Ishikawa (cell line): ENCODE results near the gene MAML2.
A peak's percentile ranks its signal among the peaks of the same experiment; 100 is the strongest.

ENCODE experiments used
- CEBPB ChIP-seq: IDR thresholded peaks from 2 replicates; pipeline ENCODE4 v1.6.1; 2012
- CREB1 ChIP-seq: IDR thresholded peaks from 2 replicates; pipeline ENCODE4 v1.6.1; 2012; ENCODE audit warnings: low read depth
- EGR1 ChIP-seq: IDR thresholded peaks from 2 replicates; pipeline ENCODE4 v1.6.1; 2012
- EP300 ChIP-seq: IDR thresholded peaks from 2 replicates; pipeline ENCODE4 v1.6.1; 2012; ENCODE audit warnings: borderline replicate concordance
- FOXM1 ChIP-seq: IDR thresholded peaks from 2 replicates; pipeline ENCODE4 v1.6.1; 2012; ENCODE audit warnings: low read depth, borderline replicate concordance
- NFIC ChIP-seq: IDR thresholded peaks from 2 replicates; pipeline ENCODE4 v1.6.1; 2012
- RAD21 ChIP-seq: IDR thresholded peaks from 2 replicates; pipeline ENCODE4 v1.6.1; 2012; ENCODE audit warnings: low read depth
- TAF1 ChIP-seq: IDR thresholded peaks from 2 replicates; pipeline ENCODE4 v1.6.1; 2012; ENCODE audit warnings: low read depth, mild to moderate bottlenecking
- TCF12 ChIP-seq: IDR thresholded peaks from 2 replicates; pipeline ENCODE4 v1.6.1; 2012; ENCODE audit warnings: low read depth
- TEAD4 ChIP-seq: IDR thresholded peaks from 2 replicates; pipeline ENCODE4 v1.6.1; 2012
- YY1 ChIP-seq: IDR thresholded peaks from 2 replicates; pipeline ENCODE4 v1.6.1; 2012; ENCODE audit warnings: low read depth
- ZBTB7A ChIP-seq: IDR thresholded peaks from 2 replicates; pipeline ENCODE4 v1.6.1; 2012; ENCODE audit warnings: low read depth
- TF ChIP-seq, protein P1 (sequence below): IDR thresholded peaks from 2 replicates; pipeline ENCODE4 v1.6.1; 2012; ENCODE audit warnings: low read depth, mild to moderate bottlenecking
- TF ChIP-seq, protein P2 (sequence below): IDR thresholded peaks from 2 replicates; pipeline ENCODE4 v1.6.1; 2012
- TF ChIP-seq, protein P3 (sequence below): IDR thresholded peaks from 2 replicates; pipeline ENCODE4 v1.6.1; 2012

The MAML2 gene

DNA sequence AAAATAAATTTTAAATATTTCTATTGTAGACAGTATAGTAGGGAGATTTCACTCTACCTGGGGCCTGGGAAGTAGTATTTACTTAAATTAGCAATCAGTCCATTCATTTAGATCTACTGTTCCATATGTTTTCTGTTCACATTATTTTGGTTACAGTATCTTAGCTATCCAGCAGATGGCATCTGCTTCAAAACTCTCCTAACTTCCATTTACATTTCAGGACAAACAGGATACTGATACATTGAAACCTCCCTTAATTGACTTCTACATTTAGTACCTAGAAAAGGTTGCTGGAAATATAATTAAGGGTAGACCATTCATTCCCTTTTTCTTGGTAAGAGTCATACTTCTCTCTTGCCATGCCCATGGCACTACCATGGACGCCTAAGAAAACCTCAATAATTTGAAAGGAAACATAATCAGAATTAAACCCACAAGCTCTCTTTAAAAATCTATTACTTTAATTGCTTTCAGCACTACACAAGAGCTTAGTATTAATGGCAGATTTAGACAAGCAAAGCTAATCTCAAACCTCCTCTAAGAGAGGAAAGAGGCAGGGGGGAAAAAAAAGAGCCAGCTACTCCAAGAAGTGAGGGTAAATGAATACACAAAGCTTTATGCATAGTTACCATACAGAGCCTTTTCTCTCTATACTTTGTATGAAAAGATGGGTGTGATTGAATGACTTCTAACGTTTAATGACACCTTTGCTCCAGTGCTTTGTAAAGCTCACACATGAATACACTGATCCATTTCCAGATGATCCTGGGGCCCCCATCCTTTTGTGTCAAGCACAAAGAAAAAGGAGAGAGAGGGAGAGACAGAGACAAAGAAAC is 287.9 kb downstream of the MAML2 start:
- TF ChIP-seq YY1 = no peak
- peak; percentile 71 for TF ChIP-seq RAD21

DNA sequence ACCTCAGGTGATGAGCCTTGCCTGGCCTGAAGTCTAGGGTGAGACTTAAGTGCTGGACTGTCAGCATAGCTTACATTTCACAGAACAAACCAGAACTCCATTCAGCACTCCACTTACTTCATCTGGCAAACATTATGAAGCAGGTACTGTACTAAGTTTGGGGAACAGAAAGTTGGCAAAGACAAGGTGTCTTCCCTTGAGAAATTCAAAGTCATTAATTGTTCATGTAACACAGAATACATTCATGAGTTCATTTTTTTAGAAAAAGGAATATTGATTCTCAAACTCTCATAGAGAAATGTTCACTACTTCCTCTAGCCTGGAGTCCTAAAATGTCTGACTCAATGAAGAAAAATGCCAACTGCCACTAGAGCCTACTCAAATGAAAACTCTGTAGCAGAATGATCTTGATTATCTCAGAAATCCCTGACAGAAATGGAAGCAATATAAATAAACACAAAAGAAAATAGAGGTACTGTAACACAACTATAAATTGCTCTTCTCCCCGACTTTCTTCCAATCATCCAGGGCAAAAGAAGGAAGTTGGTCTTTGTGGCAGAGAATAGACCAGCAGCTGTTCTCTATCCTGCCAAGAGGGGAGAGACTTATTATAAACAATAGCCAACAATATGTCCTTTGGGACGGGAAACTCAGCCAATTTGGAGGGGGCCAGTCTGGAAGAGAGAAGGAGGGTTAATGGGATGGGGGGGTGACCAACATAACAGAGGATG is 289.9 kb downstream of the MAML2 start:
- TF ChIP-seq, protein P1, sequence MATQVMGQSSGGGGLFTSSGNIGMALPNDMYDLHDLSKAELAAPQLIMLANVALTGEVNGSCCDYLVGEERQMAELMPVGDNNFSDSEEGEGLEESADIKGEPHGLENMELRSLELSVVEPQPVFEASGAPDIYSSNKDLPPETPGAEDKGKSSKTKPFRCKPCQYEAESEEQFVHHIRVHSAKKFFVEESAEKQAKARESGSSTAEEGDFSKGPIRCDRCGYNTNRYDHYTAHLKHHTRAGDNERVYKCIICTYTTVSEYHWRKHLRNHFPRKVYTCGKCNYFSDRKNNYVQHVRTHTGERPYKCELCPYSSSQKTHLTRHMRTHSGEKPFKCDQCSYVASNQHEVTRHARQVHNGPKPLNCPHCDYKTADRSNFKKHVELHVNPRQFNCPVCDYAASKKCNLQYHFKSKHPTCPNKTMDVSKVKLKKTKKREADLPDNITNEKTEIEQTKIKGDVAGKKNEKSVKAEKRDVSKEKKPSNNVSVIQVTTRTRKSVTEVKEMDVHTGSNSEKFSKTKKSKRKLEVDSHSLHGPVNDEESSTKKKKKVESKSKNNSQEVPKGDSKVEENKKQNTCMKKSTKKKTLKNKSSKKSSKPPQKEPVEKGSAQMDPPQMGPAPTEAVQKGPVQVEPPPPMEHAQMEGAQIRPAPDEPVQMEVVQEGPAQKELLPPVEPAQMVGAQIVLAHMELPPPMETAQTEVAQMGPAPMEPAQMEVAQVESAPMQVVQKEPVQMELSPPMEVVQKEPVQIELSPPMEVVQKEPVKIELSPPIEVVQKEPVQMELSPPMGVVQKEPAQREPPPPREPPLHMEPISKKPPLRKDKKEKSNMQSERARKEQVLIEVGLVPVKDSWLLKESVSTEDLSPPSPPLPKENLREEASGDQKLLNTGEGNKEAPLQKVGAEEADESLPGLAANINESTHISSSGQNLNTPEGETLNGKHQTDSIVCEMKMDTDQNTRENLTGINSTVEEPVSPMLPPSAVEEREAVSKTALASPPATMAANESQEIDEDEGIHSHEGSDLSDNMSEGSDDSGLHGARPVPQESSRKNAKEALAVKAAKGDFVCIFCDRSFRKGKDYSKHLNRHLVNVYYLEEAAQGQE = no peak
- TF ChIP-seq TAF1 (no peak), EGR1 (no peak), TEAD4 (no peak), TCF12 (no peak), RAD21 (no peak), CREB1 (no peak), ZBTB7A (no peak), FOXM1 (no peak), YY1 (no peak)
- TF ChIP-seq, protein P2, sequence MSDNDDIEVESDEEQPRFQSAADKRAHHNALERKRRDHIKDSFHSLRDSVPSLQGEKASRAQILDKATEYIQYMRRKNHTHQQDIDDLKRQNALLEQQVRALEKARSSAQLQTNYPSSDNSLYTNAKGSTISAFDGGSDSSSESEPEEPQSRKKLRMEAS = no peak

DNA sequence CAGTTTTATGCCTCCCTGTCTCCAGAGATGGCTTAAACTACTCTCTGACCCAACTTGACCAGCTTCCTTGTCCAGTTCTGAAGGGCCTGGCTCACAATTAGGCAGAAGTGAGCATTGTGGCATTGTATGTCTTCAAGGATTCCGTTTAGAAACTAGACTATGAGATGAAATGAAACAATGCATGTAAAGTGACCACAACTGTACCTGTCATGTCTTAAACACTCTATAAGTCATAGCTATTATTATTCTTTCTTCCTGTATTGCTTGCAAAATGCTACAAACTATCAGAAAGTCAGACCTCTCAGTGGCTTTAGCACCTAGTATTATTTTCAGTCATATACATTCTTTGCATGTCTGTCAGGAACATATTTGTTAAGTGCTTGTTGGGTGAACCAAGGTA is 291.2 kb downstream of the MAML2 start:
- TF ChIP-seq, protein P2 = no peak
- TF ChIP-seq TEAD4 = no peak
- TF ChIP-seq EGR1 = no peak
- no peak for TF ChIP-seq TAF1
- no peak for TF ChIP-seq YY1
- TF ChIP-seq, protein P1 = no peak
- TF ChIP-seq EP300 = no peak
- no peak for TF ChIP-seq TCF12
- no peak for TF ChIP-seq ZBTB7A
- TF ChIP-seq NFIC = no peak
- TF ChIP-seq CREB1 = no peak
- TF ChIP-seq, protein P3, sequence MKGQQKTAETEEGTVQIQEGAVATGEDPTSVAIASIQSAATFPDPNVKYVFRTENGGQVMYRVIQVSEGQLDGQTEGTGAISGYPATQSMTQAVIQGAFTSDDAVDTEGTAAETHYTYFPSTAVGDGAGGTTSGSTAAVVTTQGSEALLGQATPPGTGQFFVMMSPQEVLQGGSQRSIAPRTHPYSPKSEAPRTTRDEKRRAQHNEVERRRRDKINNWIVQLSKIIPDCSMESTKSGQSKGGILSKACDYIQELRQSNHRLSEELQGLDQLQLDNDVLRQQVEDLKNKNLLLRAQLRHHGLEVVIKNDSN = no peak

DNA sequence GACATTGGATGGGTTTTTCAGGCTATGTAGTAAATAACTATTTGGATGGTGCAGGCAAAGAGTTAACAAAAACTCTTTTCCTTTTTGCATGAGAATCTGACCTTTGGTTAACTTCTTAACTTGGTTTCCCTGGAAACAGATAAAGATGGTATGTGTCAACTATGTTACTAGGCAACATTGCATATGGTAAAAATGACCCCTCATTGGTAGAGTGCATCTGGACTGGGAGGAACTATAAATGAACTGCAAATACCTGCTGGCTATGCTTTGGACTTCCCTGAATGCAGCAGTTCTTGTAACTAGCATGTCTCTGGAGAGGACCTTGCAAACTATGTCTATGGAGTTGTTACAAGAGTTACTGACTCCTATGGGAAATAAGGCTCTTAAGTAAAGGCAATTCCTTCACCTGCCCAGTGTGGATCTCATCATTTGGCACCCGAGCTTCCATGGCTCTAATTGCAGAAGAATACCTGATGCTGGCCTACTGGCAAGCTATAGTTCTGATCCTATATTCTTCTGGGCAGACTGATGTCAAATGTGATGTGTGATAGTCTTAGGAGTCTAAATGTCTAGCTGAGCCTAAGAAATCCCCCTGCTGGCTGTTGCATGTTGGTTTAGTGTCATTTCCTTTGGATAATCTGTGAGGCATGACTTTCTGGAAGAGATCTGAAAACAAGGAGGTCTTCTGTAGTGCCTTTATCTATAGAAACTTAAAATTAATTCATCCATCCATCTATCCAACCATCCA is 292.4 kb downstream of the MAML2 start:
- no peak for TF ChIP-seq CREB1
- no peak for TF ChIP-seq YY1
- TF ChIP-seq, protein P2 = no peak

DNA sequence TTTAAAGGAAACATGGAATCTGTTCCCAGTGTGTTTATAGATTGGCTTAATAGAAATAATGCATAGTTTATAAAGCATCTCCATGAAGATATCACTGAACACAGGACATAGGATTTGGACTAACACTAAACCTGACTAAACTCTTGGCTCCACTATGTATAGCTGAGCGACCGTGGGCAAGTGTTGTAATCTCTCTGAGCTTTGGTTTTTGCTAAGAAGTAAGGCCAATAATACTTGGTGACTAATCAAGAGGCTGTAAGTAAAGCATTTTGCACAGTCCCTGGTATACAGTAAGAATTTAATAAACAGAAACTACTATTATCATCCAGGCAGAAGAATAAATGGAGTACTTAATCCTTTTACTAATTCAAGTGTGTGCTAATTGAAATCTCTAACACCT is 293.6 kb downstream of the MAML2 start:
- TF ChIP-seq TAF1 (no peak), CEBPB (no peak), EGR1 (no peak), YY1 (no peak), TEAD4 (no peak), EP300 (no peak), CREB1 (no peak)
- TF ChIP-seq, protein P1 = no peak
